GM12891 (cell line): Measurements from ENCODE around the gene PDIK1L.

Source experiments
- DNase-seq: peaks from one replicate; pipeline ENCODE4 v3.0.0; 2011; ENCODE audit warnings: low spot score; ENCODE audit not compliant: insufficient read length
- FAIRE-seq: peaks from 2 replicates; lab custom pipeline; 2011; peaks lifted over from hg19 to GRCh38; lab: Jason Lieb, UNC
- PAX5 ChIP-seq: IDR thresholded peaks from 2 replicates; pipeline ENCODE4 v1.6.1; 2011; ENCODE audit warnings: low read length, moderate library complexity, mild to moderate bottlenecking; ENCODE audit not compliant: insufficient read depth, severe bottlenecking
- POLR2A ChIP-seq: IDR thresholded peaks from 2 replicates; pipeline ENCODE4 v1.6.1; 2011; ENCODE audit warnings: low read depth, low read length, control low read depth
- POLR2AphosphoS5 ChIP-seq: IDR thresholded peaks from 2 replicates; pipeline ENCODE4 v1.6.1; 2011; ENCODE audit warnings: low read depth, low read length, control low read depth
- POU2F2 ChIP-seq: IDR thresholded peaks from 2 replicates; pipeline ENCODE4 v1.6.1; 2011; ENCODE audit warnings: low read depth, mild to moderate bottlenecking, control low read depth, low read length, moderate library complexity
- SPI1 ChIP-seq: IDR thresholded peaks from 2 replicates; pipeline ENCODE4 v1.6.1; 2011; ENCODE audit warnings: low read depth, low read length, control low read depth
- TAF1 ChIP-seq: IDR thresholded peaks from 2 replicates; pipeline ENCODE4 v1.6.1; 2011; ENCODE audit warnings: low read depth, low read length, control low read depth

PDIK1L gene

GRCh38 chr1:26169669-26170471 is 58.2 kb downstream of the PDIK1L start, which contains the start of gene ZNF593:
Gene ZNF593, plus strand, starts transcription at chr1:26169908. Its CDS starts 76 bp downstream, at chr1:26169984.
- peak; percentile 100 for FAIRE-seq
- TF ChIP-seq SPI1 (peak; percentile 9; the same call in 1 of the 2 replicates), POLR2A (peak; percentile 76), POLR2AphosphoS5 (0 out of 2 replicates have a peak, but pooled peaks have one; percentile 61), PAX5 (no peak), POU2F2 (no peak), TAF1 (no peak)
- peak; percentile 100 for DNase-seq

GRCh38 chr1:26170472-26170821 is 58.8 kb downstream of the PDIK1L start:
- TF ChIP-seq SPI1 (no peak), POLR2A (no peak), POU2F2 (no peak)
- no peak for DNase-seq
- FAIRE-seq: no peak

GRCh38 chr1:26171084-26172072 is 59.8 kb downstream of the PDIK1L start, which contains the start of gene ZNF593OS:
Gene ZNF593OS, minus strand, starts transcription at chr1:26171832. Its CDS starts 171 bp downstream, at chr1:26171661.
- no peak for FAIRE-seq
- no peak for DNase-seq
- no peak for TF ChIP-seq TAF1
- TF ChIP-seq POU2F2: no peak
- TF ChIP-seq POLR2A: no peak
- no peak for TF ChIP-seq POLR2AphosphoS5
- TF ChIP-seq SPI1: no peak
- no peak for TF ChIP-seq PAX5
